H9 (cell line): Measurements from ENCODE around the gene LDLRAD4. TPM values are rescaled to one million over a fixed set of nuclear protein-coding genes. Genes with fewer than 3 reads are reported as not detected.

Experiments used
- DNase-seq: peaks from one replicate; pipeline ENCODE4 v3.0.0-alpha.2; 2017
- H2AFZ ChIP-seq: one replicate; pipeline ENCODE4 v1.6.1; 2013; ENCODE audit warnings: mild to moderate bottlenecking, low read length, control low read depth, moderate library complexity
- H2AK5ac ChIP-seq: 2 replicates; pipeline ENCODE4 v1.6.1; 2013; ENCODE audit warnings: low read length, control low read depth, mixed read lengths; ENCODE audit not compliant: insufficient read length
- H2BK120ac ChIP-seq: one replicate; pipeline ENCODE4 v1.6.1; 2013; ENCODE audit warnings: low read depth, mild to moderate bottlenecking, low read length, control low read depth, inconsistent platforms; ENCODE audit not compliant: poor library complexity, severe bottlenecking
- H2BK12ac ChIP-seq: 2 replicates; pipeline ENCODE4 v1.6.1; 2013; ENCODE audit warnings: low read length, control low read depth, mixed read lengths, low read depth; ENCODE audit not compliant: insufficient read length
- H2BK15ac ChIP-seq: 2 replicates; pipeline ENCODE4 v1.6.1; 2013; ENCODE audit warnings: low read depth, low read length, control low read depth
- H2BK20ac ChIP-seq: one replicate; pipeline ENCODE4 v1.6.1; 2013; ENCODE audit warnings: low read depth, mild to moderate bottlenecking, low read length, control low read depth, inconsistent platforms; ENCODE audit not compliant: poor library complexity, severe bottlenecking
- H2BK5ac ChIP-seq: 2 replicates; pipeline ENCODE4 v1.6.1; 2013; ENCODE audit warnings: low read length, control low read depth, mixed read lengths; ENCODE audit not compliant: insufficient read length
- H3K14ac ChIP-seq: 2 replicates; pipeline ENCODE4 v1.6.1; 2013; ENCODE audit warnings: low read length, control low read depth; ENCODE audit not compliant: insufficient read depth
- H3K18ac ChIP-seq: 2 replicates; pipeline ENCODE4 v1.6.1; 2013; ENCODE audit warnings: low read depth, mild to moderate bottlenecking, mixed read lengths, low read length, control low read depth; ENCODE audit not compliant: insufficient read length
- H3K23ac ChIP-seq: 2 replicates; pipeline ENCODE4 v1.6.1; 2013; ENCODE audit warnings: low read length, control low read depth, mixed read lengths, low read depth; ENCODE audit not compliant: insufficient read length
- H3K23me2 ChIP-seq: 2 replicates; pipeline ENCODE4 v1.6.1; 2013; ENCODE audit warnings: low read depth, mild to moderate bottlenecking, mixed read lengths, low read length, control low read depth; ENCODE audit not compliant: insufficient read length, poor library complexity, severe bottlenecking
- H3K27ac ChIP-seq: 2 replicates; pipeline ENCODE4 v1.5.1; 2013; ENCODE audit warnings: low read length, control low read depth, mixed read lengths, low read depth; ENCODE audit not compliant: insufficient read length
- H3K27me3 ChIP-seq: 2 replicates; pipeline ENCODE4 v1.6.1; 2013; ENCODE audit warnings: low read length, control low read depth, inconsistent platforms; ENCODE audit not compliant: insufficient read depth
- H3K4ac ChIP-seq: 2 replicates; pipeline ENCODE4 v1.6.1; 2013; ENCODE audit warnings: low read depth, mild to moderate bottlenecking, control low read depth, inconsistent platforms, low read length, moderate library complexity
- H3K4me1 ChIP-seq: 2 replicates; pipeline ENCODE4 v1.6.1; 2013; ENCODE audit warnings: low read length, control low read depth, inconsistent platforms; ENCODE audit not compliant: insufficient read depth
- H3K4me2 ChIP-seq: 2 replicates; pipeline ENCODE4 v1.6.1; 2013; ENCODE audit warnings: low read length, control low read depth, mixed read lengths; ENCODE audit not compliant: insufficient read length, insufficient read depth
- H3K56ac ChIP-seq: 2 replicates; pipeline ENCODE4 v1.6.1; 2013; ENCODE audit warnings: low read depth, mild to moderate bottlenecking, mixed read lengths, low read length, control low read depth; ENCODE audit not compliant: insufficient read length
- H3K79me1 ChIP-seq: 2 replicates; pipeline ENCODE4 v1.6.1; 2013; ENCODE audit warnings: low read depth, mild to moderate bottlenecking, moderate library complexity, low read length, control low read depth, inconsistent platforms; ENCODE audit not compliant: insufficient read depth, poor library complexity, severe bottlenecking
- H3K79me2 ChIP-seq: 2 replicates; pipeline ENCODE4 v1.6.1; 2013; ENCODE audit warnings: low read length, control low read depth, inconsistent platforms; ENCODE audit not compliant: insufficient read depth
- H3K9ac ChIP-seq: 2 replicates; pipeline ENCODE4 v1.6.1; 2013; ENCODE audit warnings: low read length, control low read depth, mixed read lengths; ENCODE audit not compliant: insufficient read length; ENCODE audit errors: extremely low read depth
- H3K9me3 ChIP-seq: one replicate; pipeline ENCODE4 v1.6.1; 2013; ENCODE audit warnings: low read depth, low read length, inconsistent platforms; ENCODE audit not compliant: control insufficient read depth
- H3T11ph ChIP-seq: one replicate; pipeline ENCODE4 v1.6.1; 2013; ENCODE audit warnings: mild to moderate bottlenecking, low read length, control low read depth, inconsistent platforms
- H4K20me1 ChIP-seq: one replicate; pipeline ENCODE4 v1.6.1; 2013; ENCODE audit not compliant: control insufficient read depth, insufficient read length, insufficient read depth
- H4K5ac ChIP-seq: 2 replicates; pipeline ENCODE4 v1.6.1; 2013; ENCODE audit warnings: low read depth, mild to moderate bottlenecking, mixed read lengths, low read length, control low read depth; ENCODE audit not compliant: insufficient read length
- H4K8ac ChIP-seq: replicated peaks from 2 replicates; pipeline ENCODE4 v1.6.1; 2013; ENCODE audit warnings: low read length, control low read depth, mixed read lengths, low read depth; ENCODE audit not compliant: insufficient read length
- H4K91ac ChIP-seq: 2 replicates; pipeline ENCODE4 v1.6.1; 2013; ENCODE audit warnings: low read depth, mild to moderate bottlenecking, moderate library complexity, mixed read lengths, low read length, control low read depth; ENCODE audit not compliant: insufficient read length
- H3K27ac Mint-ChIP-seq, 3 experiments: 2 replicates in 2 of 3; 3 replicates in 1 of 3; pipeline ENCODE4 v1.8.0; 2020 to 2021; ENCODE audit warnings: mixed read lengths in 3 of 3, mild to moderate bottlenecking in 1 of 3, moderate library complexity in 1 of 3
- H3K27me3 Mint-ChIP-seq: 2 replicates; pipeline ENCODE4 v1.8.0; 2021; ENCODE audit warnings: low read depth, mild to moderate bottlenecking, moderate library complexity, mixed read lengths
- H3K36me3 Mint-ChIP-seq, 3 experiments: 2 replicates in 2 of 3; 3 replicates in 1 of 3; pipeline ENCODE4 v1.8.0; 2020 to 2021; ENCODE audit warnings: low read depth in 3 of 3, mixed read lengths in 3 of 3; ENCODE audit not compliant: insufficient read depth in 1 of 3
- H3K4me1 Mint-ChIP-seq, 2 experiments: 2 replicates each; pipeline ENCODE4 v1.8.0; 2020; ENCODE audit warnings: mixed read lengths in 2 of 2
- H3K4me3 Mint-ChIP-seq, 2 experiments: 2 replicates in 1 of 2; 3 replicates in 1 of 2; pipeline ENCODE4 v1.8.0; 2020 to 2021; ENCODE audit warnings: mild to moderate bottlenecking in 2 of 2, mixed read lengths in 2 of 2, moderate library complexity in 1 of 2
- H3K9me3 Mint-ChIP-seq, 2 experiments: 2 replicates in 1 of 2; 3 replicates in 1 of 2; pipeline ENCODE4 v1.8.0; 2020; ENCODE audit warnings: mild to moderate bottlenecking in 2 of 2, mixed read lengths in 2 of 2, moderate library complexity in 1 of 2
- WGBS: extraction: QIAGEN DNeasy Blood & Tissue Kit; methylation state at CpG from one replicate; pipeline ENCODE4 v1.1.7; 2013; ENCODE audit warnings: missing lambda C conversion rate, low lambda C conversion rate, mixed read lengths; ENCODE audit not compliant: insufficient read length; ENCODE audit errors: extremely low coverage; 5-methylcytosine and 5-hydroxymethylcytosine counted together
- total RNA-seq: library from RNA; stranded (reverse); gene quantifications from 2 replicates; pipeline ENCODE4 v1.2.1, GENCODE V29; 2021
- TF ChIP-seq, protein P1 (sequence below): fragments of 200-600 bp; sonication (generic); conservative IDR thresholded peaks from 3 replicates; pipeline ENCODE4 v1.8.0; 2021; ENCODE audit warnings: antibody characterized with exemption, mild to moderate bottlenecking

Gene LDLRAD4
- total RNA-seq, 1 experiment from 2014 or later = 3.9 TPM

GRCh38 chr18:13446610-13447461 lies 228.3 kb downstream of the LDLRAD4 start:
- Histone ChIP-seq H2AFZ (no peak overlapping the region), H3K4ac (no peak overlapping the region), H3K9ac (no peak overlapping the region), H3K27ac (no peak overlapping the region), H2BK15ac (no peak overlapping the region), H2AK5ac (no peak overlapping the region), H2BK20ac (no peak overlapping the region), H3K79me2 (no peaks in the 10 kb centered on the region), H4K5ac (no peak overlapping the region), H2BK12ac (no peak overlapping the region), H3K23ac (no peak overlapping the region), H4K91ac (no peak overlapping the region), H2BK5ac (no peak overlapping the region), H3K56ac (no peak overlapping the region), H3K4me1 (peaks cover 2% of the 10 kb centered on the region; the same call in 1 of the 2 replicates), H3K79me1 (no peaks in the 10 kb centered on the region), H3K14ac (no peak overlapping the region), H3T11ph (no peak overlapping the region), H3K27me3 (no peaks in the 10 kb centered on the region), H4K20me1 (no peaks in the 10 kb centered on the region), H4K8ac (no peak overlapping the region), H3K9me3 (no peaks in the 10 kb centered on the region), H3K23me2 (no peaks in the 10 kb centered on the region), H2BK120ac (no peak overlapping the region), H3K18ac (no peak overlapping the region), H3K4me2 (no peak overlapping the region)
- Mint-ChIP-seq H3K27ac (no peak overlapping the region), H3K27me3 (peaks cover 50% of the 10 kb centered on the region), H3K36me3 (no peaks in the 10 kb centered on the region), H3K4me1 (peaks cover 40 to 47% of the 10 kb centered on the region in 2 experiments), H3K4me3 (no peak overlapping the region; a peak in 1 of 5 replicates), H3K9me3 (no peaks in the 10 kb centered on the region)
- WGBS = no CpG with 5 or more reads among the region's 22 CpGs
- TF ChIP-seq, protein P1, sequence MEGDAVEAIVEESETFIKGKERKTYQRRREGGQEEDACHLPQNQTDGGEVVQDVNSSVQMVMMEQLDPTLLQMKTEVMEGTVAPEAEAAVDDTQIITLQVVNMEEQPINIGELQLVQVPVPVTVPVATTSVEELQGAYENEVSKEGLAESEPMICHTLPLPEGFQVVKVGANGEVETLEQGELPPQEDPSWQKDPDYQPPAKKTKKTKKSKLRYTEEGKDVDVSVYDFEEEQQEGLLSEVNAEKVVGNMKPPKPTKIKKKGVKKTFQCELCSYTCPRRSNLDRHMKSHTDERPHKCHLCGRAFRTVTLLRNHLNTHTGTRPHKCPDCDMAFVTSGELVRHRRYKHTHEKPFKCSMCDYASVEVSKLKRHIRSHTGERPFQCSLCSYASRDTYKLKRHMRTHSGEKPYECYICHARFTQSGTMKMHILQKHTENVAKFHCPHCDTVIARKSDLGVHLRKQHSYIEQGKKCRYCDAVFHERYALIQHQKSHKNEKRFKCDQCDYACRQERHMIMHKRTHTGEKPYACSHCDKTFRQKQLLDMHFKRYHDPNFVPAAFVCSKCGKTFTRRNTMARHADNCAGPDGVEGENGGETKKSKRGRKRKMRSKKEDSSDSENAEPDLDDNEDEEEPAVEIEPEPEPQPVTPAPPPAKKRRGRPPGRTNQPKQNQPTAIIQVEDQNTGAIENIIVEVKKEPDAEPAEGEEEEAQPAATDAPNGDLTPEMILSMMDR = no peak
- DNase-seq = peak; percentile 48
